ENCODE data around the gene UTS2.

Gene UTS2

GRCh38 chr1:7809742-7810141, 43.1 kb downstream of the UTS2 start:
- DNase-seq, result no peak

GRCh38 chr1:7808253-7808844, 44.5 kb downstream of the UTS2 start:
- no peak for DNase-seq

GRCh38 chr1:7805460-7805859, 47.4 kb downstream of the UTS2 start:
- DNase-seq, result no peak
